HG03442 (cell line): ENCODE data around the gene ZNF488.
"Not testable (repeated sequence)": the region's sequence is repeated elsewhere in the genome, so short reads cannot be mapped to it uniquely, and the experiment has no call there.

Source experiments
- ATAC-seq: cut with Tn5 transposase; IDR thresholded peaks from one replicate; pipeline ENCODE4 v1.9.1; 2021; ENCODE audit warnings: mild to moderate bottlenecking, moderate library complexity; ENCODE audit not compliant: unreplicated experiment

ZNF488 gene

GRCh38 chr10:47410271-47410670 lies 26.2 kb upstream of the ZNF488 start:
- ATAC-seq: no peak

GRCh38 chr10:47409866-47410256 lies 25.8 kb upstream of the ZNF488 start:
- no peak for ATAC-seq

- no peak for ATAC-seq
Observed at GRCh38 chr10:47409171-47409865, 25.2 kb upstream of the ZNF488 start.

GRCh38 chr10:47408606-47409005 lies 24.5 kb upstream of the ZNF488 start:
- ATAC-seq: no peak

GRCh38 chr10:47406870-47407691 lies 23.0 kb upstream of the ZNF488 start:
- ATAC-seq: no peak

GRCh38 chr10:47406548-47406869 lies 22.4 kb upstream of the ZNF488 start:
- no peak for ATAC-seq

GRCh38 chr10:47405857-47406547 lies 21.9 kb upstream of the ZNF488 start:
- no peak for ATAC-seq

GRCh38 chr10:47404937-47405336 lies 20.8 kb upstream of the ZNF488 start:
- ATAC-seq: no peak

- ATAC-seq: no peak
Observed at GRCh38 chr10:47404446-47404845, 20.4 kb upstream of the ZNF488 start.

GRCh38 chr10:47403446-47404318 lies 19.6 kb upstream of the ZNF488 start:
- ATAC-seq: no peak

GRCh38 chr10:47402641-47403301 lies 18.7 kb upstream of the ZNF488 start:
- no peak for ATAC-seq

GRCh38 chr10:47401874-47402640 lies 18.0 kb upstream of the ZNF488 start:
- ATAC-seq: no peak

- no peak for ATAC-seq
Observed at GRCh38 chr10:47401210-47401609, 17.1 kb upstream of the ZNF488 start.

- no peak for ATAC-seq
Observed at GRCh38 chr10:47400786-47401185, 16.7 kb upstream of the ZNF488 start.

- ATAC-seq: no peak
Observed at GRCh38 chr10:47400251-47400650, 16.2 kb upstream of the ZNF488 start.

- ATAC-seq: no peak
Observed at GRCh38 chr10:47397256-47397655, 13.2 kb upstream of the ZNF488 start.

GRCh38 chr10:47396311-47396717 lies 12.2 kb upstream of the ZNF488 start:
- no peak for ATAC-seq

GRCh38 chr10:47389619-47390018 lies 5.5 kb upstream of the ZNF488 start:
- ATAC-seq: no peak

- ATAC-seq: no peak
Observed at GRCh38 chr10:47388879-47389278, 4.8 kb upstream of the ZNF488 start.

- not testable (repeated sequence) for ATAC-seq
Observed at GRCh38 chr10:47386104-47386503, 2.0 kb upstream of the ZNF488 start.
